Stomach (tissue), 4 donors: Measurements from ENCODE around the gene CPLANE1.

Experiments
- EP300 ChIP-seq: sonication (generic); formaldehyde crosslinking; IDR thresholded peaks from one replicate; pipeline ENCODE4 v1.6.1; 2017; ENCODE audit warnings: antibody characterized with exemption
- POLR2A ChIP-seq, 4 donors: fragments of 450-650 bp; IDR thresholded peaks; one replicate each; pipeline ENCODE4 v1.6.1; 2016; ENCODE audit warnings: antibody characterized with exemption in 4 of 4, control low read depth in 2 of 4, mild to moderate bottlenecking in 1 of 4, moderate library complexity in 1 of 4
- POLR2AphosphoS5 ChIP-seq, 3 donors: sonication (generic); formaldehyde crosslinking; IDR thresholded peaks; one replicate each; pipeline ENCODE4 v1.6.1; 2016; ENCODE audit warnings: antibody characterized with exemption in 3 of 3
- TF ChIP-seq, protein P1 (sequence below), 7 experiments: fragments of 450-650 bp in 4 of 7; fragments of 200-600 bp in 3 of 7; sonication (generic) in 3 of 7; IDR thresholded peaks; one replicate each; pipeline ENCODE4 v1.5.1; 2016 to 2019; ENCODE audit warnings: antibody characterized with exemption in 7 of 7, control low read depth in 2 of 7, mild to moderate bottlenecking in 1 of 7

DNA sequence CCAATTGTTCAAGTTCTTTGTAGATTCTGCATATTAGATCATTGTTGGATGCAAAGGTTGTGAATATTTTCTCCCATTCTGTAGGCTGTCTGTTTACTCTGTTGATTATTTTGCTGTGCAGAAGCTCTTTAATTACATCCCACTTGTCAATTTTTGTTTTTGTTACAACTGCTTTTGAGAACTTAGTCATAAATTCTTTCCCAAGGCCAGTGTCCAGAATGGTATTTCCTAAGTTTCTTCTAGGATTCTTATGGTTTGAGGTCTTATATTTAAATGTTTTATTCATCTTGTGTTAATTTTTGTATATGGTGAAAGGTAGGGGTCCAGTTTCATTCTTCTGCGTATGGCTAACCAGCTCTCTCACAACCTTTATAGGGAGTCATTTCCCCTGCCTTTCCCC is 116.5 kb downstream of the CPLANE1 start:
- TF ChIP-seq, protein P1, sequence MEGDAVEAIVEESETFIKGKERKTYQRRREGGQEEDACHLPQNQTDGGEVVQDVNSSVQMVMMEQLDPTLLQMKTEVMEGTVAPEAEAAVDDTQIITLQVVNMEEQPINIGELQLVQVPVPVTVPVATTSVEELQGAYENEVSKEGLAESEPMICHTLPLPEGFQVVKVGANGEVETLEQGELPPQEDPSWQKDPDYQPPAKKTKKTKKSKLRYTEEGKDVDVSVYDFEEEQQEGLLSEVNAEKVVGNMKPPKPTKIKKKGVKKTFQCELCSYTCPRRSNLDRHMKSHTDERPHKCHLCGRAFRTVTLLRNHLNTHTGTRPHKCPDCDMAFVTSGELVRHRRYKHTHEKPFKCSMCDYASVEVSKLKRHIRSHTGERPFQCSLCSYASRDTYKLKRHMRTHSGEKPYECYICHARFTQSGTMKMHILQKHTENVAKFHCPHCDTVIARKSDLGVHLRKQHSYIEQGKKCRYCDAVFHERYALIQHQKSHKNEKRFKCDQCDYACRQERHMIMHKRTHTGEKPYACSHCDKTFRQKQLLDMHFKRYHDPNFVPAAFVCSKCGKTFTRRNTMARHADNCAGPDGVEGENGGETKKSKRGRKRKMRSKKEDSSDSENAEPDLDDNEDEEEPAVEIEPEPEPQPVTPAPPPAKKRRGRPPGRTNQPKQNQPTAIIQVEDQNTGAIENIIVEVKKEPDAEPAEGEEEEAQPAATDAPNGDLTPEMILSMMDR (IDR thresholded peaks at IDR 0.05), result no peak
- TF ChIP-seq EP300 (no peak), POLR2A (IDR thresholded peaks at IDR 0.05) (no peak), POLR2AphosphoS5 (IDR thresholded peaks at IDR 0.05) (no peak)
